Upper lobe of right lung (tissue), 1 donor: ENCODE results near the gene INO80E. TPM values are rescaled to one million over a fixed set of nuclear protein-coding genes. Genes with fewer than 3 reads are reported as not detected.
A peak's percentile ranks its signal among the peaks of the same experiment; 100 is the strongest.

Source experiments
- ATAC-seq: fragments of 200-7000 bp; cut with Tn5 transposase; one replicate; pipeline ENCODE4 v1.9.1; 2020; ENCODE audit warnings: mild to moderate bottlenecking, moderate library complexity
- DNase-seq: peaks from one replicate; pipeline ENCODE4 v3.0.0-alpha.2; 2020
- H3K27ac ChIP-seq: fragments of 200-600 bp; one replicate; pipeline ENCODE4 v1.8.0; 2022
- H3K27me3 ChIP-seq: fragments of 200-600 bp; one replicate; pipeline ENCODE4 v1.8.0; 2022; ENCODE audit warnings: mild to moderate bottlenecking
- H3K36me3 ChIP-seq: fragments of 200-600 bp; one replicate; pipeline ENCODE4 v1.8.0; 2022
- H3K4me1 ChIP-seq: fragments of 200-600 bp; one replicate; pipeline ENCODE4 v1.8.0; 2022
- H3K4me3 ChIP-seq: fragments of 200-600 bp; one replicate; pipeline ENCODE4 v1.8.0; 2022; ENCODE audit warnings: mild to moderate bottlenecking
- H3K9me3 ChIP-seq: fragments of 200-600 bp; one replicate; pipeline ENCODE4 v1.8.0; 2022
- CTCF ChIP-seq: fragments of 200-600 bp; IDR thresholded peaks from one replicate; pipeline ENCODE4 v1.8.0; 2022; ENCODE audit warnings: antibody characterized with exemption
- intact Hi-C: fragments of 100-400 bp; cut with DNase I; formaldehyde crosslinking; loops from one replicate; pipeline ENCODE4 v1.11.0; 2022
- total RNA-seq: library from RNA; stranded (reverse); fragmentation: NEBNext Ultra II Directional; extraction: Animal tissue kit (Norgen Biotek cat#: 25700); gene quantifications from one replicate; pipeline ENCODE4 v1.2.1, GENCODE V29; 2021
- donor health status: DM: no; HTN: yes; CAD: no; lungs with severe emphysema.

The INO80E gene
- total RNA-seq, 1 donor from 2014 or later, result 65.3 TPM

GRCh38 chr16:29987371-29988085 is 8.5 kb upstream of the INO80E start:
- no peak for TF ChIP-seq CTCF
- Histone ChIP-seq H3K4me3 (peak overlapping the region; percentile 16), H3K36me3 (peaks cover 90% of the 10 kb centered on the region), H3K27me3 (no peaks in the 10 kb centered on the region), H3K9me3 (no peaks in the 10 kb centered on the region), H3K27ac (peak overlapping the region; percentile 11), H3K4me1 (peaks cover 9% of the 10 kb centered on the region)
- intact Hi-C loops, result no loop called here
- DNase-seq, result peak; percentile 65
- ATAC-seq, result no peak

GRCh38 chr16:29988346-29989075 is 7.5 kb upstream of the INO80E start:
- peak overlapping the region; percentile 16 for H3K4me3 ChIP-seq
- no peak for TF ChIP-seq CTCF
- peaks cover 90% of the 10 kb centered on the region for H3K36me3 ChIP-seq
- intact Hi-C loops, result no loop called here
- no peaks in the 10 kb centered on the region for H3K27me3 ChIP-seq
- peaks cover 9% of the 10 kb centered on the region for H3K4me1 ChIP-seq
- ATAC-seq (no peak), DNase-seq (peak; percentile 67)
- no peaks in the 10 kb centered on the region for H3K9me3 ChIP-seq
- peak overlapping the region; percentile 67 for H3K27ac ChIP-seq

- H3K4me3 ChIP-seq, result peak overlapping the region; percentile 16
- H3K4me1 ChIP-seq, result peaks cover 13% of the 10 kb centered on the region
- TF ChIP-seq CTCF, result no peak
- H3K27ac ChIP-seq, result peak overlapping the region; percentile 67
- no peaks in the 10 kb centered on the region for H3K9me3 ChIP-seq
- peak; percentile 72 for ATAC-seq
- intact Hi-C loops, result no loop called here
- H3K27me3 ChIP-seq, result no peaks in the 10 kb centered on the region
- peaks cover 84% of the 10 kb centered on the region for H3K36me3 ChIP-seq
- peak; percentile 80 for DNase-seq
These were observed 6.8 kb upstream of the INO80E start for GRCh38 chr16:29989111-29989858.

GRCh38 chr16:29990034-29990433 is 6.0 kb upstream of the INO80E start:
- peak overlapping the region; percentile 67 for H3K27ac ChIP-seq
- ATAC-seq, result peak; percentile 66
- peaks cover 20% of the 10 kb centered on the region for H3K4me1 ChIP-seq
- H3K27me3 ChIP-seq, result no peaks in the 10 kb centered on the region
- H3K9me3 ChIP-seq, result no peaks in the 10 kb centered on the region
- intact Hi-C loops, result loop anchor here (10.0 kb wide), 1 partner anchor 65 kb away; the partner anchor contains the start of gene KCTD13
- no peak for TF ChIP-seq CTCF
- H3K36me3 ChIP-seq, result peaks cover 77% of the 10 kb centered on the region
- DNase-seq, result no peak
- no peak overlapping the region for H3K4me3 ChIP-seq

GRCh38 chr16:29990883-29991570 is 5.0 kb upstream of the INO80E start:
- H3K4me1 ChIP-seq, result peaks cover 20% of the 10 kb centered on the region

More at GRCh38 chr16:29990883-29991570, 5.0 kb upstream of the INO80E start:
- H3K27ac ChIP-seq, result peak overlapping the region; percentile 30
- ATAC-seq (no peak), DNase-seq (no peak)
- intact Hi-C loops, result loop anchor here (10.0 kb wide), 1 partner anchor 66 kb away; the partner anchor contains the start of gene KCTD13
- H3K9me3 ChIP-seq, result no peaks in the 10 kb centered on the region
- peaks cover 67% of the 10 kb centered on the region for H3K36me3 ChIP-seq
- no peak for TF ChIP-seq CTCF
- no peaks in the 10 kb centered on the region for H3K27me3 ChIP-seq
- no peak overlapping the region for H3K4me3 ChIP-seq
